Measurements from ENCODE around the gene SERTAD2. TPM values are rescaled to one million over a fixed set of nuclear protein-coding genes. Genes with fewer than 3 reads are reported as not detected.

SERTAD2 gene
- total RNA-seq, 1 experiment from 2014 or later = 19.8 TPM

DNA sequence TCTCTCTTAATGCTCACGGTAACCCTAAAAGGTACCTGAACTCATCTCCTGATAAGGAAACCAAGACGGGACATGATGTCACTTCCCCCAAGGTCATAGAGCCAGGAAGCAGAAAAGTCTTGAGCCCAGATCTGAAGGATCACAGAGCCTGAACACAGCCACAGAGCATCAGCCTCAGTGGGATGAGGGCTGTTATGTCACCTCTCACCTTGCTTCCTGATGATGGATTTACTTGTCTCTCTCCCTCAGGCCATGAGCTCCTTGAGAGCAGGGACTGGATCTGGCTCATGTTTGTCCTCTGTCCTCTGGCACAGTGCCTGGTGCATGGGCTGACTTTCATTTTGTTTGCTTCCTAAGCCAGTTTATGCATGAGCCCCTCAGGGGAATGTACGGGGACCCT lies 54.2 kb downstream of the SERTAD2 start:
- CTCF ChIA-PET = interaction anchor here (0.6 kb wide), 1 partner anchor 58 kb away, joined by 3 read pairs; no protein-coding TSS in a partner anchor

DNA sequence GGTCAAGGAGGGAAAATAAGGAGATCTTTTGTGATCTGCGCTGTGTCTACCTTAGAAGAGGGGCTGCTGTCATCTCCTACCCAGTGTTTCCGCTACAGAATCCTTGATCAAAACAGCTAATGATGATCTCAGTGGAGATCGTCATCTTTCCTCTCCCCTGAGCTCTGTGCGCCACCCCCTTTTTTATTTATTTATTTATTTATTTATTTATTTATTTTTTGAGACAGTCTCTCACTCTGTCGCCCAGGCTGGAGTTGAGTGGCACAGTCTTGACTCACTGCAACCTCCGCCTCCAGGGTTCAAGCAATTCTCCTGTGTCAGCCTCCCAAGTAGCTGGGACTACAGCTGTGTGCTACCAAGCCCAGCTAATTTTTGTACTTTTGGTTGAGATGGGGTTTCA lies 55.5 kb downstream of the SERTAD2 start:
- no peaks in the 10 kb centered on the region for H3K79me2 ChIP-seq (ENCODE audit: low read length)
- POLR2A ChIA-PET (ENCODE audit: unreplicated experiment) = no interaction called here
- H3F3A ChIP-seq (ENCODE audit: low read length, unreplicated experiment) = peaks cover 15% of the 10 kb centered on the region
- no peaks in the 10 kb centered on the region for H3K9me2 ChIP-seq (replicated peaks; ENCODE audit: low read length)
- H3K4me2 ChIP-seq (ENCODE audit: low read length) = no peak overlapping the region
- H4K20me1 ChIP-seq (ENCODE audit: low read length) = no peaks in the 10 kb centered on the region
- no TSS peak for BruUV-seq (replicated peaks)
- ATAC-seq (no peak), DNase-seq (no peak)
- no peak overlapping the region for H2AFZ ChIP-seq (ENCODE audit: low read length)
- H3K9ac ChIP-seq (ENCODE audit: low read length) = no peak overlapping the region
- peaks cover 44% of the 10 kb centered on the region for H3K4me1 ChIP-seq (ENCODE audit: insufficient read depth, low read length)
- CTCF ChIA-PET = no interaction called here
- H3K36me3 ChIP-seq (ENCODE audit: low read depth, low read length) = no peaks in the 10 kb centered on the region
- H3K27ac ChIP-seq (ENCODE audit: low read length) = no peak overlapping the region
- H3K9me3 ChIP-seq (ENCODE audit: low read length) = no peaks in the 10 kb centered on the region
- intact Hi-C loops (cut with micrococcal nuclease) = no loop called here
- H3K27me3 ChIP-seq (ENCODE audit: low read length) = no peaks in the 10 kb centered on the region
- TF ChIP-seq, protein P1, sequence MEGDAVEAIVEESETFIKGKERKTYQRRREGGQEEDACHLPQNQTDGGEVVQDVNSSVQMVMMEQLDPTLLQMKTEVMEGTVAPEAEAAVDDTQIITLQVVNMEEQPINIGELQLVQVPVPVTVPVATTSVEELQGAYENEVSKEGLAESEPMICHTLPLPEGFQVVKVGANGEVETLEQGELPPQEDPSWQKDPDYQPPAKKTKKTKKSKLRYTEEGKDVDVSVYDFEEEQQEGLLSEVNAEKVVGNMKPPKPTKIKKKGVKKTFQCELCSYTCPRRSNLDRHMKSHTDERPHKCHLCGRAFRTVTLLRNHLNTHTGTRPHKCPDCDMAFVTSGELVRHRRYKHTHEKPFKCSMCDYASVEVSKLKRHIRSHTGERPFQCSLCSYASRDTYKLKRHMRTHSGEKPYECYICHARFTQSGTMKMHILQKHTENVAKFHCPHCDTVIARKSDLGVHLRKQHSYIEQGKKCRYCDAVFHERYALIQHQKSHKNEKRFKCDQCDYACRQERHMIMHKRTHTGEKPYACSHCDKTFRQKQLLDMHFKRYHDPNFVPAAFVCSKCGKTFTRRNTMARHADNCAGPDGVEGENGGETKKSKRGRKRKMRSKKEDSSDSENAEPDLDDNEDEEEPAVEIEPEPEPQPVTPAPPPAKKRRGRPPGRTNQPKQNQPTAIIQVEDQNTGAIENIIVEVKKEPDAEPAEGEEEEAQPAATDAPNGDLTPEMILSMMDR (conservative IDR thresholded peaks at IDR 0.05; ENCODE audit: low read depth, low read length) = no peak
- TF ChIP-seq EZH2 (IDR thresholded peaks at IDR 0.05; ENCODE audit: low read length, unreplicated experiment) (no peak), EZH2phosphoT487 (IDR thresholded peaks at IDR 0.05; ENCODE audit: borderline replicate concordance, low read length) (no peak)
- H3K4me3 ChIP-seq (ENCODE audit: low read length) = no peak overlapping the region

More for the DNA sequence above, 54.2 kb downstream of the SERTAD2 start:
- H3F3A ChIP-seq (ENCODE audit: low read length, unreplicated experiment) = peaks cover 6% of the 10 kb centered on the region
- no peaks in the 10 kb centered on the region for H3K9me3 ChIP-seq (ENCODE audit: low read length)
- no peaks in the 10 kb centered on the region for H3K9me2 ChIP-seq (replicated peaks; ENCODE audit: low read length)
- no peak overlapping the region for H3K9ac ChIP-seq (ENCODE audit: low read length)
- POLR2A ChIA-PET (ENCODE audit: unreplicated experiment) = no interaction called here
- H3K4me1 ChIP-seq (ENCODE audit: insufficient read depth, low read length) = peaks cover 32% of the 10 kb centered on the region
- H4K20me1 ChIP-seq (ENCODE audit: low read length) = no peaks in the 10 kb centered on the region
- H3K27me3 ChIP-seq (ENCODE audit: low read length) = no peaks in the 10 kb centered on the region
- peak overlapping the region; percentile 41 for H3K4me2 ChIP-seq (ENCODE audit: low read length)
- no peak for ATAC-seq
- peak; percentile 54 for DNase-seq
- TF ChIP-seq, protein P1 (conservative IDR thresholded peaks at IDR 0.05; ENCODE audit: low read depth, low read length) = no peak
- TF ChIP-seq EZH2 (IDR thresholded peaks at IDR 0.05; ENCODE audit: low read length, unreplicated experiment) = no peak
- no peaks in the 10 kb centered on the region for H3K79me2 ChIP-seq (ENCODE audit: low read length)
- no peaks in the 10 kb centered on the region for H3K36me3 ChIP-seq (ENCODE audit: low read depth, low read length)
- BruUV-seq (replicated peaks) = no TSS peak
- no peak overlapping the region for H3K4me3 ChIP-seq (ENCODE audit: low read length)
- intact Hi-C loops (cut with micrococcal nuclease) = no loop called here
- H3K27ac ChIP-seq (ENCODE audit: low read length) = no peak overlapping the region
- H2AFZ ChIP-seq (ENCODE audit: low read length) = no peak overlapping the region

DNA sequence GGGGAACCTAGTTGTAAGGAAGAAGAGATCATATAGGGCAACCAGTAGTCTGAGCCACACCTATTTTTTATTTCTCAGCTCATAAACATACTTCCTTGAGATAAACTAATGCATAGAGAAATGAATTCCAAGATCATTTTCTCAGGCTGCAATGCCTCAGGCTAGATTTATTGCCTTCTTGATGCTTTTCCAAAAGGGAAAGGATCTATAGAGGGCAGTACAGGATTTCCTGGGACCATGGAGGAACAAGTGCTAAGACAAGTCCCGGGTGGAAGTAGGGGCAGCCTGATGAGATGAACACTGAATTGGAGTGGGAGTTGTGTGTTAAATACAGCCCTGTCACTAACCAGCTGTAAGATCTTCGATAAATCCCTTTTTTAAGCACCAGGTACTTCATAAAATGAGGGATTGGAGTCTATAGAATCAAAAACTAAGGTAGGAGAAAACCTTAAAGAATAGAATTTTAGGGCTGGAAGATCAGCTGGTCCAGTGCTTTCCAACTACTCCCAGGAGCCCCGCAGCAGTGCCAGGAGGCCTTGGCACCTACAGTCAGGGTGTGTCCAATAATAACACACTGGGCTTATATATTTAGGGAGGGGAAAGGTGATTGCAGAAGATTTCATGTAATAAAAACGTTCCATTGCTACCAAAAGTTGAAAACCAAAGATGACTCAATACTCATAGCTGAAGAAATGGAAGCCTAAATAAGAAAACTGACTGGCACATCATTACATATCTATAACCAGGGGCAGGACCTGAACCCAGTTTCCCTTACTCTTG lies 58.1 kb downstream of the SERTAD2 start:
- DNase-seq (peak; percentile 70), ATAC-seq (peak; percentile 25)
- H3K4me1 ChIP-seq (ENCODE audit: insufficient read depth, low read length) = peaks cover 47% of the 10 kb centered on the region
- ChIA-PET CTCF (no interaction called here), POLR2A (ENCODE audit: unreplicated experiment) (interaction anchor here (0.6 kb wide), 1 partner anchor 51 kb away, joined by 3 read pairs; no protein-coding TSS in a partner anchor)
- H4K20me1 ChIP-seq (ENCODE audit: low read length) = no peaks in the 10 kb centered on the region
- TF ChIP-seq EZH2 (IDR thresholded peaks at IDR 0.05; ENCODE audit: low read length, unreplicated experiment) (no peak), EZH2phosphoT487 (IDR thresholded peaks at IDR 0.05; ENCODE audit: borderline replicate concordance, low read length) (no peak)
- TF ChIP-seq, protein P1 (conservative IDR thresholded peaks at IDR 0.05; ENCODE audit: low read depth, low read length) = peak; percentile 55
- H3K4me3 ChIP-seq (ENCODE audit: low read length) = peak overlapping the region; percentile 5; the same call in 1 of the 2 replicates
- peak overlapping the region; percentile 54 for H3K9ac ChIP-seq (ENCODE audit: low read length)
- H3K27me3 ChIP-seq (ENCODE audit: low read length) = no peaks in the 10 kb centered on the region
- no peaks in the 10 kb centered on the region for H3K79me2 ChIP-seq (ENCODE audit: low read length)
- peaks cover 6% of the 10 kb centered on the region; the same call in 1 of the 2 replicates for H3K36me3 ChIP-seq (ENCODE audit: low read depth, low read length)
- H3K4me2 ChIP-seq (ENCODE audit: low read length) = peak overlapping the region; percentile 62
- peaks cover 15% of the 10 kb centered on the region for H3F3A ChIP-seq (ENCODE audit: low read length, unreplicated experiment)
- H2AFZ ChIP-seq (ENCODE audit: low read length) = 0 out of 2 replicates have a peak overlapping the region, but pooled peaks have one; percentile 11
- intact Hi-C loops (cut with micrococcal nuclease) = loop anchor here (2.0 kb wide), 2 partner anchors 49 to 155 kb away; no protein-coding TSS in a partner anchor
- no peaks in the 10 kb centered on the region for H3K9me3 ChIP-seq (ENCODE audit: low read length)
- TSS peak; percentile 58 for BruUV-seq (replicated peaks)
- no peaks in the 10 kb centered on the region for H3K9me2 ChIP-seq (replicated peaks; ENCODE audit: low read length)
- H3K27ac ChIP-seq (ENCODE audit: low read length) = peak overlapping the region; percentile 84

Measured in PC-3 (cell line).